ENCODE measurements around the gene RAD51B. TPM values are rescaled to one million over a fixed set of nuclear protein-coding genes. Genes with fewer than 3 reads are reported as not detected.

The RAD51B gene
- total RNA-seq, 1 experiment from 2014 or later = 16.7 TPM

GRCh38 chr14:68145539-68145938 is 326.0 kb downstream of the RAD51B start:
- no peak overlapping the region for H3K4ac ChIP-seq (ENCODE audit: low read depth, low read length)
- no peak overlapping the region for H2BK20ac ChIP-seq (ENCODE audit: low read depth, low read length, poor library complexity, severe bottlenecking)
- H4K91ac ChIP-seq (ENCODE audit: insufficient read length, low read depth, low read length) = no peak overlapping the region
- H2AFZ ChIP-seq (ENCODE audit: low read length) = no peak overlapping the region
- H3K14ac ChIP-seq (ENCODE audit: insufficient read depth, low read length) = no peak overlapping the region
- no peak overlapping the region for H3K56ac ChIP-seq (ENCODE audit: insufficient read length, low read depth, low read length)
- H3K4me2 ChIP-seq (ENCODE audit: insufficient read depth, insufficient read length, low read length) = no peak overlapping the region
- DNase-seq = no peak
- no peak for TF ChIP-seq CTCF (conservative IDR thresholded peaks at IDR 0.05)
- H3K27ac ChIP-seq (ENCODE audit: insufficient read length, low read depth, low read length) = no peak overlapping the region
- no peak overlapping the region for H3K27ac Mint-ChIP-seq
- H3K9ac ChIP-seq (ENCODE audit: extremely low read depth, insufficient read length, low read length) = no peak overlapping the region
- no peak overlapping the region for H2BK15ac ChIP-seq (ENCODE audit: low read depth, low read length)
- H3K4me3 Mint-ChIP-seq = no peak overlapping the region
- peaks cover 7 to 13% (median 9%) of the 10 kb centered on the region in 3 experiments; a peak in 5 of 7 replicates for H3K36me3 Mint-ChIP-seq (ENCODE audit: insufficient read depth in 1 of 3, low read depth in 3 of 3)
- H4K8ac ChIP-seq (replicated peaks; ENCODE audit: insufficient read length, low read depth, low read length) = no peak overlapping the region
- H4K5ac ChIP-seq (ENCODE audit: insufficient read length, low read depth, low read length) = no peak overlapping the region
- no peaks in the 10 kb centered on the region for H3K79me1 ChIP-seq (ENCODE audit: insufficient read depth, low read depth, low read length, poor library complexity, severe bottlenecking)
- H3K23ac ChIP-seq (ENCODE audit: insufficient read length, low read depth, low read length) = no peak overlapping the region
- no peak overlapping the region for H2BK5ac ChIP-seq (ENCODE audit: insufficient read length, low read length)
- H4K20me1 ChIP-seq (ENCODE audit: control insufficient read depth, insufficient read depth, insufficient read length) = no peaks in the 10 kb centered on the region
- peaks cover 4 to 11% of the 10 kb centered on the region in 2 experiments; a peak in 3 of 5 replicates for H3K9me3 Mint-ChIP-seq
- H3K79me2 ChIP-seq (ENCODE audit: insufficient read depth, low read length) = no peaks in the 10 kb centered on the region
- no peak overlapping the region for H3K18ac ChIP-seq (ENCODE audit: insufficient read length, low read depth, low read length)
- peaks cover 12 to 19% of the 10 kb centered on the region in 2 experiments; a peak in 3 of 4 replicates for H3K4me1 Mint-ChIP-seq
- H2BK12ac ChIP-seq (ENCODE audit: insufficient read length, low read depth, low read length) = no peak overlapping the region
- H2AK5ac ChIP-seq (ENCODE audit: insufficient read length, low read length) = no peak overlapping the region
- no peak overlapping the region for H2BK120ac ChIP-seq (ENCODE audit: low read depth, low read length, poor library complexity, severe bottlenecking)
- no peak overlapping the region for H3T11ph ChIP-seq (ENCODE audit: low read length)
- H3K23me2 ChIP-seq (ENCODE audit: insufficient read length, low read depth, low read length, poor library complexity, severe bottlenecking) = no peaks in the 10 kb centered on the region
- H3K27me3 ChIP-seq (ENCODE audit: insufficient read depth, low read length) = no peaks in the 10 kb centered on the region
- H3K4me1 ChIP-seq (ENCODE audit: insufficient read depth, low read length) = no peaks in the 10 kb centered on the region; the same call in 1 of the 2 replicates
- no peaks in the 10 kb centered on the region for H3K9me3 ChIP-seq (ENCODE audit: control insufficient read depth, low read depth, low read length)
- H3K27me3 Mint-ChIP-seq (ENCODE audit: low read depth) = no peaks in the 10 kb centered on the region
